Measurements from ENCODE around the gene VSIR. TPM values are rescaled to one million over a fixed set of nuclear protein-coding genes. Genes with fewer than 3 reads are reported as not detected.

The VSIR gene
- total and polyA plus RNA-seq, 2 experiments from 2014 or later = 81.6 to 153 TPM

DNA sequence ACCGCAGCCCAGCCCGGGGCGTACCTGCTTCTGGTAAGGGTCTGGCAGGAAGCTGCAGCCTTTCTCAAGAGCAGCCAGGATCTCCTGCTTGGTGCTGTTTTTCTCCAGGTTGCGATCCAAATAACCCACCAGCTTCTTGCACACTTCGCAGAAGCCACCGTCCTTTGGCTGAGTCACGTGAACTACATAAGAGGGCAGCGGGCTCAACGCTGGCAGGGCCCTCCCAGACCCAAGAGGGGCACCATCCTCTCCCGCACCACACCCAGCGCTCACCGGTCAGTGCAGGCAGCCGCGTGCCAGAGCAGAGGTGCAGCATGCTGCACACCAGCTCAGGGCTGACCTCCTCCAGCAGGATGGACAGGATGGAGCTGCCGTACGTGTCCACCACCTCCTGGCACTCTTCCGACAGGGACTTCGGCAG is 46.1 kb upstream of the VSIR start:
- Histone ChIP-seq H3K4me2 (ENCODE audit: unreplicated experiment) (no peak overlapping the region), H3K9me2 (ENCODE audit: insufficient read depth) (no peaks in the 10 kb centered on the region), H3K27me3 (replicated peaks; ENCODE audit: insufficient read depth) (no peaks in the 10 kb centered on the region), H3K4me1 (ENCODE audit: insufficient read depth) (no peaks in the 10 kb centered on the region), H3K9ac (no peak overlapping the region), H3F3A (ENCODE audit: insufficient read depth) (no peaks in the 10 kb centered on the region), H3K4me3 (no peak overlapping the region), H2AFZ (no peak overlapping the region), H3K27ac (no peak overlapping the region), H3K36me3 (ENCODE audit: low read depth) (peaks cover 41% of the 10 kb centered on the region), H3K79me2 (ENCODE audit: insufficient read depth) (no peaks in the 10 kb centered on the region), H3K9me3 (ENCODE audit: low read depth) (no peaks in the 10 kb centered on the region), H4K20me1 (ENCODE audit: insufficient read depth) (no peaks in the 10 kb centered on the region)
- 92 to 95% methylated on average over 18 of the region's 18 CpGs for WGBS, 2 experiments (ENCODE audit: low coverage in 1 of 2, low lambda C conversion rate in 2 of 2, missing lambda C conversion rate in 2 of 2)
- in situ Hi-C loops (cut with MboI) = loop anchor here (10.0 kb wide), 1 partner anchor 495 kb away; no protein-coding TSS in a partner anchor
- no peak for DNase-seq
- TF ChIP-seq EZH2phosphoT487 (IDR thresholded peaks at IDR 0.05; ENCODE audit: insufficient read depth, low read depth) = no peak
- no peak for TF ChIP-seq EZH2 (IDR thresholded peaks at IDR 0.05; ENCODE audit: insufficient read depth, poor library complexity, severe bottlenecking)

DNA sequence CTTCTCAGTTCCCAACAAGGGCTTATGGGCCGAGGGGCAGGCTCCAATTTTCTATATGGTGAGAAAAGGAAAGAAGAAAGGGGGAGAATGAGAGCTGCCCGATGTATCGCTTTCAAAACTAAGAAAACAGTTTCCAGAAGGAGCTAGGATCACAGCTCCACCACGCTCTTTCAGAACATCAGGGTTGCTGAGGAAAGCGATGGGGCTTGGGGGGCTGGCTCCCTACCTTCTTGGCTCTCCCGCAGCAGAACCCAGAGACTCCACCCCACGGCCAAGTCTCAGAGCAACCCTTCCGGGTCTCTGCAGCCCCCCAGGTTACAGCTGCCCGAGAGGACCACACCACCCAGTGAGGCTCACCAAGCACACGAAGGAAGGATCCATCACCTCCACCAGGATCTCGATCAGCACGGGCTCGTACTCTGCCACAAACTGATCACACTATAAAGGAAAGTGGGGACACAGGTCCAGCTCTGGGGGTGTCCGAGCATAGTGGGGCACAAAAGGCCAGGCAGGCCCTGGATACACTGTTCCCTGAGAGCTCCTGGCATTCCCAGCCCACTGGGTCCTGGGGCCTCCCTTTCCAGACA is 45.4 kb upstream of the VSIR start:
- H3K9me3 ChIP-seq (ENCODE audit: low read depth) = no peaks in the 10 kb centered on the region
- DNase-seq = no peak
- no peaks in the 10 kb centered on the region for H3K9me2 ChIP-seq (ENCODE audit: insufficient read depth)
- TF ChIP-seq EZH2 (IDR thresholded peaks at IDR 0.05; ENCODE audit: insufficient read depth, poor library complexity, severe bottlenecking) = no peak
- no peak for TF ChIP-seq EZH2phosphoT487 (IDR thresholded peaks at IDR 0.05; ENCODE audit: insufficient read depth, low read depth)
- H3K9ac ChIP-seq = no peak overlapping the region
- no peaks in the 10 kb centered on the region for H3F3A ChIP-seq (ENCODE audit: insufficient read depth)
- H3K4me2 ChIP-seq (ENCODE audit: unreplicated experiment) = no peak overlapping the region
- H3K27me3 ChIP-seq (replicated peaks; ENCODE audit: insufficient read depth) = no peaks in the 10 kb centered on the region
- H2AFZ ChIP-seq = no peak overlapping the region
- H3K4me1 ChIP-seq (ENCODE audit: insufficient read depth) = no peaks in the 10 kb centered on the region
- no peak overlapping the region for H3K4me3 ChIP-seq
- in situ Hi-C loops (cut with MboI) = loop anchor here (10.0 kb wide), 1 partner anchor 494 kb away; no protein-coding TSS in a partner anchor
- peaks cover 37% of the 10 kb centered on the region for H3K36me3 ChIP-seq (ENCODE audit: low read depth)
- no peak overlapping the region for H3K27ac ChIP-seq
- H3K79me2 ChIP-seq (ENCODE audit: insufficient read depth) = no peaks in the 10 kb centered on the region
- WGBS, 2 experiments (ENCODE audit: low coverage in 1 of 2, low lambda C conversion rate in 2 of 2, missing lambda C conversion rate in 2 of 2) = 86 to 88% methylated on average over 14 of the region's 14 CpGs
- no peaks in the 10 kb centered on the region for H4K20me1 ChIP-seq (ENCODE audit: insufficient read depth)

DNA sequence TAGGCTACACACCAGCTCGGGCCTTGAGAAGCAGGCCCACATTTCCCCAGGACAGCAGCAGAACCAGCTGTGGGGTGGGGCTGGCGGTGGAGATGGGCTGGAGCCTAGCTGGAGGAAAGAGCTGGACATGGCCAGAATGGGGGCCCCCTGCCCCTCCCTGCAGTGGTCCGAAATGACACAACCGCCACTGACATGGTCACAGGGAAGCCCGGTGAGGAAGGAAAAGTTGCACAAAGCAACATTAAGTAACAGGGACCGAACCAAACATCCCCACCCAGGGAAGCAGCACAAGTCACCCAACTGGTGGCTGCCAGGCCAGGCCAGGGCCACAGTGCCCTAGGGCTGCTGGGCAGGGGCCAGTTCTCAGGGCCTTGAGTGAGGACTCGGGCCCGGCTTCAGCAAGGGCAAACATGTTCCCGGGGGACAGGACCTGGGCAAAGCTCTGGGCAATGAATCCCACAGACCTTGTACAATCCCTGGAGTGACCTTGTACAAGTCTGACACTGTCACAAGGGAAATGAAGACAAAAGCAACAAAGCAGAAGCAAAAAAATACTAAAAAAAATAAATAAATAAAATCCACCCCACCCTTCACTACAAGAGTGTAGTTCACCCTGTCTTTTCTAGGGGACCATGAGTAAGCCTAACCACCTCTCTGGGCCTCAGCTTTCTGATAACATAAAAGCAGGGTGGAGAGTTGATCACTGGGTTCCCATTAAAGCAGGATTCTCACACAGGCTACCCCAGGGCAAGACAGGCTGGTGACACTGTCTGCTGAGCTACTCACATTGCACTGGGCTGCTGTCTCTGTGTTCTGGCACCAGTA is 44.7 kb upstream of the VSIR start:
- H3K27me3 ChIP-seq (replicated peaks; ENCODE audit: insufficient read depth) = no peaks in the 10 kb centered on the region
- H3K4me1 ChIP-seq (ENCODE audit: insufficient read depth) = no peaks in the 10 kb centered on the region
- H3K36me3 ChIP-seq (ENCODE audit: low read depth) = peaks cover 37% of the 10 kb centered on the region
- no peak overlapping the region for H2AFZ ChIP-seq
- no peaks in the 10 kb centered on the region for H4K20me1 ChIP-seq (ENCODE audit: insufficient read depth)
- H3K27ac ChIP-seq = no peak overlapping the region
- no peaks in the 10 kb centered on the region for H3K79me2 ChIP-seq (ENCODE audit: insufficient read depth)
- in situ Hi-C loops (cut with MboI) = loop anchor here (10.0 kb wide), 1 partner anchor 493 kb away; no protein-coding TSS in a partner anchor
- H3K9ac ChIP-seq = no peak overlapping the region
- no peak overlapping the region for H3K4me3 ChIP-seq
- 43 to 48% methylated on average over 9 of the region's 9 CpGs for whole genome bisulfite sequencing, 2 experiments (ENCODE audit: low coverage in 1 of 2, low lambda C conversion rate in 2 of 2, missing lambda C conversion rate in 2 of 2)
- no peaks in the 10 kb centered on the region for H3F3A ChIP-seq (ENCODE audit: insufficient read depth)
- no peak overlapping the region for H3K4me2 ChIP-seq (ENCODE audit: unreplicated experiment)
- no peak for TF ChIP-seq EZH2phosphoT487 (IDR thresholded peaks at IDR 0.05; ENCODE audit: insufficient read depth, low read depth)
- no peak for DNase-seq
- no peaks in the 10 kb centered on the region for H3K9me3 ChIP-seq (ENCODE audit: low read depth)
- no peaks in the 10 kb centered on the region for H3K9me2 ChIP-seq (ENCODE audit: insufficient read depth)

DNA sequence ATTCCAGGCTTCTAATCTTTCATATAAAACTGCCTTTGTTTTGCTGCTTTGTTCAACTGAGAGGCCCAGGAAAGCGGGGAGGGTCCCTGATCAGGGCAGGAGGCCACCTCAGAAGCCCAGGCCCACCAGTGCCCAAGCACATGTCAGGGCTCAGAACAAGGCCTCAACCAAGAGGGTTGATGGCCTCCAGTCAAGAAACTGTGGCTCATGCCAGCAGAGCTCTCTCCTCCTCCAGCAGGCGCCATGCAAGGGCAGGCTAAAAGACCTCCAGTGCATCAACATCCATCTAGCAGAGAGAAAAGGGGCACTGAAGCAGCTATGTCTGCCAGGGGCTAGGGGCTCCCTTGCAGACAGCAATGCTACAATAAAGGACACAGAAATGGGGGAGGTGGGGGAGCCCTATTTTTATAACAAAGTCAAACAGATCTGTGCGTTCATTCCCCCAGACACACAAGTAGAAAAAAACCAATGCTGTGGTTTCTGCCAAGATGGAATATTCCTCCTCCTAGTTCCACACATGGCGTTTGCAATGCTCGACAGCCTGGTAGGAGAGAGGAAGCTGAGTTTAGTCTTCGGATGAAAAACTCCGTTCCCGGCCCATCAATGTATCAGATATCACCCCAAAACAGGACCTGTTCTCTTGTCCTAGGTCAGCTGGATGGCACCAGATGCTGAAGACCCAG is 43.8 kb upstream of the VSIR start:
- no peak overlapping the region for H3K4me2 ChIP-seq (ENCODE audit: unreplicated experiment)
- no peaks in the 10 kb centered on the region for H3K79me2 ChIP-seq (ENCODE audit: insufficient read depth)
- H3K4me3 ChIP-seq = no peak overlapping the region
- TF ChIP-seq EZH2 (IDR thresholded peaks at IDR 0.05; ENCODE audit: insufficient read depth, poor library complexity, severe bottlenecking) (no peak), EZH2phosphoT487 (IDR thresholded peaks at IDR 0.05; ENCODE audit: insufficient read depth, low read depth) (no peak)
- in situ Hi-C loops (cut with MboI) = loop anchor here (10.0 kb wide), 1 partner anchor 492 kb away; no protein-coding TSS in a partner anchor
- no peaks in the 10 kb centered on the region for H4K20me1 ChIP-seq (ENCODE audit: insufficient read depth)
- no peaks in the 10 kb centered on the region for H3K9me3 ChIP-seq (ENCODE audit: low read depth)
- H3K27me3 ChIP-seq (replicated peaks; ENCODE audit: insufficient read depth) = no peaks in the 10 kb centered on the region
- H3K9ac ChIP-seq = no peak overlapping the region
- H3K36me3 ChIP-seq (ENCODE audit: low read depth) = peaks cover 37% of the 10 kb centered on the region; the same call in 1 of the 2 replicates
- H3F3A ChIP-seq (ENCODE audit: insufficient read depth) = no peaks in the 10 kb centered on the region
- no peaks in the 10 kb centered on the region for H3K4me1 ChIP-seq (ENCODE audit: insufficient read depth)
- H2AFZ ChIP-seq = no peak overlapping the region
- no peak overlapping the region for H3K27ac ChIP-seq
- 89% methylated on average over 8 of the region's 8 CpGs for WGBS, 2 experiments (ENCODE audit: low coverage in 1 of 2, low lambda C conversion rate in 2 of 2, missing lambda C conversion rate in 2 of 2)
- no peaks in the 10 kb centered on the region for H3K9me2 ChIP-seq (ENCODE audit: insufficient read depth)
- no peak for DNase-seq

Data from GM23248 (cell line).